GM23248 (cell line): ENCODE results near the gene RAMP3. TPM values are rescaled to one million over a fixed set of nuclear protein-coding genes. Genes with fewer than 3 reads are reported as not detected.

Source experiments
- DNase-seq: peaks from one replicate; pipeline ENCODE4 v3.0.0-alpha.2; 2015
- H2AFZ ChIP-seq: fragments of 200-600 bp; sonication (generic); 2 replicates; pipeline ENCODE4 v1.6.1; 2016; ENCODE audit warnings: antibody characterized with exemption
- H3F3A ChIP-seq: fragments of 200-600 bp; sonication (generic); 2 replicates; pipeline ENCODE4 v1.6.1; 2016; ENCODE audit warnings: mild to moderate bottlenecking, antibody characterized with exemption, mixed run types; ENCODE audit not compliant: insufficient read depth
- H3K27ac ChIP-seq: fragments of 200-600 bp; sonication (generic); 2 replicates; pipeline ENCODE4 v1.5.1; 2016; ENCODE audit warnings: mild to moderate bottlenecking
- H3K27me3 ChIP-seq: fragments of 200-600 bp; sonication (generic); replicated peaks from 2 replicates; pipeline ENCODE4 v1.6.1; 2016; ENCODE audit warnings: mild to moderate bottlenecking; ENCODE audit not compliant: insufficient read depth
- H3K36me3 ChIP-seq: fragments of 200-600 bp; sonication (generic); 2 replicates; pipeline ENCODE4 v1.6.1; 2016; ENCODE audit warnings: low read depth, mild to moderate bottlenecking
- H3K4me1 ChIP-seq: fragments of 200-600 bp; sonication (generic); 2 replicates; pipeline ENCODE4 v1.6.1; 2016; ENCODE audit warnings: mild to moderate bottlenecking; ENCODE audit not compliant: insufficient read depth
- H3K4me2 ChIP-seq: fragments of 200-600 bp; sonication (generic); one replicate; pipeline ENCODE4 v1.6.1; 2016; ENCODE audit warnings: mild to moderate bottlenecking; ENCODE audit not compliant: unreplicated experiment
- H3K4me3 ChIP-seq: fragments of 200-600 bp; sonication (generic); 2 replicates; pipeline ENCODE4 v1.5.1; 2016; ENCODE audit warnings: mild to moderate bottlenecking
- H3K79me2 ChIP-seq: fragments of 200-600 bp; sonication (generic); 2 replicates; pipeline ENCODE4 v1.6.1; 2016; ENCODE audit warnings: mild to moderate bottlenecking; ENCODE audit not compliant: insufficient read depth
- H3K9ac ChIP-seq: fragments of 200-600 bp; sonication (generic); 2 replicates; pipeline ENCODE4 v1.6.1; 2016; ENCODE audit warnings: mild to moderate bottlenecking
- H3K9me2 ChIP-seq: fragments of 200-600 bp; sonication (generic); 2 replicates; pipeline ENCODE4 v1.6.1; 2016; ENCODE audit warnings: mixed run types, mild to moderate bottlenecking, moderate library complexity; ENCODE audit not compliant: insufficient read depth
- H3K9me3 ChIP-seq: fragments of 200-600 bp; sonication (generic); one replicate; pipeline ENCODE4 v1.6.1; 2017; ENCODE audit warnings: low read depth
- H4K20me1 ChIP-seq: fragments of 200-600 bp; sonication (generic); 2 replicates; pipeline ENCODE4 v1.6.0; 2016; ENCODE audit not compliant: insufficient read depth
- EZH2 ChIP-seq: fragments of 200-600 bp; sonication (generic); IDR thresholded peaks from 2 replicates; pipeline ENCODE4 v1.6.1; 2018; ENCODE audit warnings: antibody characterized with exemption, mild to moderate bottlenecking; ENCODE audit not compliant: insufficient read depth, poor library complexity, severe bottlenecking
- EZH2phosphoT487 ChIP-seq: fragments of 200-600 bp; sonication (generic); IDR thresholded peaks from 2 replicates; pipeline ENCODE4 v1.6.1; 2018; ENCODE audit warnings: antibody characterized with exemption, moderate library complexity, mild to moderate bottlenecking, low read depth; ENCODE audit not compliant: insufficient read depth
- WGBS, 2 experiments: methylation state at CpG; one replicate each; pipeline ENCODE4 v1.1.6; 2015 to 2017; ENCODE audit warnings: low lambda C conversion rate in 2 of 2, low coverage in 1 of 2; ENCODE audit errors: missing lambda C conversion rate in 2 of 2; 5-methylcytosine and 5-hydroxymethylcytosine counted together
- in situ Hi-C: fragments of 300-500 bp; cut with MboI; formaldehyde crosslinking; loops from 2 replicates; pipeline ENCODE4 v1.15.0; 2020
- polyA plus RNA-seq: library from polyadenylated mRNA; unstranded; fragments of >200 nt; fragmentation: Nextera tagmentation; extraction: Ambion mirVana; gene quantifications from 2 replicates; pipeline ENCODE4 v1.2.1, GENCODE V29; 2016
- total RNA-seq: library from RNA; depleted of rRNA; stranded (reverse); fragments of >200 nt; shearing (Covaris generic); gene quantifications from 2 replicates; pipeline ENCODE4 v1.2.3, GENCODE V29; 2014

The RAMP3 gene
- total and polyA plus RNA-seq, 2 experiments from 2014 or later = not detected

DNA sequence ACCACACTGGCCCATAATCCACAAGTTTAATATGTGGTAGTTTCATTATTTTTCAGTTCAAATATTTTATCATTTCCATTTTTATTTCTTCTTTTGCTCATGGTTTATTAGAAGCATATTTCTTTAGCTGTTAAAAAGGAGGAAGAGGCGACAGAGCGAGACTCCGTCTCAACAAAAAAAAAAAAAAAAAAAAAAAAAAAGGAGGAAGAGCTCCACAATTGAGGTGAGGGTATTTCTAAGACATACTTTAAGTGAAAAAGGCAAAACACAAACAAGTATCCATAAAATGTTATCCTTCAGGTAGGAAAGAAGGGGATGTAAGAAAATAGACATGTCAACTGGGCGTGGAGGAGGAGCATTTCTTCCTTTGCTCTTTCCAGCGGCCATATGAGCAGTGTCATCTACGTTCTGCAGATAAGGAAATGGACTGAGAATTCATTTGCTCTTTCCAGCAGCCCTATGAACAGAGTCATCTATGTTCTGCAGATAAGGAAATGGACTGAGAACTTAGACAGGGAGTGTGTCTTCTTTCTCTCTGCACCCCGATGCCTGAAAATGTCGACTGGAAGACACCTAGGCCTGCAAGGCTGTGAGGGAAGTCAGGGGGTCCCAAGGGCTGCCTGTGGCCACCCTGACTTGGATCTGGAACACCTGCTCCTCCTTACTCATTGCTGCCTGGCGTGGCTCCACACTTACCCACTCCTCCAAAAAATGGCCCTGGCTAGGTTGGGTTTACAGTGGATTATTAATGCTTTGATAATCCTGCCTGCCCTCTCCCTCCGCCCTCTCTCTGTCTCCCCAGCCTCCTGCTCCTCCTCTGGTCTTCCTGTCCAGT, 18.9 kb upstream of the RAMP3 start:
- in situ Hi-C loops = loop anchor here (25.0 kb wide), 1 partner anchor 276 kb away; no protein-coding TSS in a partner anchor
- H3K4me2 ChIP-seq = no peak overlapping the region
- 56 to 59% methylated on average over 10 of the region's 10 CpGs for WGBS, 2 experiments
- no peaks in the 10 kb centered on the region for H3K36me3 ChIP-seq
- peak; percentile 19 for DNase-seq
- no peaks in the 10 kb centered on the region for H3K9me2 ChIP-seq
- no peaks in the 10 kb centered on the region for H3K79me2 ChIP-seq
- H3F3A ChIP-seq = peaks cover 2% of the 10 kb centered on the region; the same call in 1 of the 2 replicates
- H3K27ac ChIP-seq = no peak overlapping the region
- H3K4me1 ChIP-seq = peaks cover 6% of the 10 kb centered on the region; the same call in 1 of the 2 replicates
- H3K27me3 ChIP-seq = no peaks in the 10 kb centered on the region
- H3K9ac ChIP-seq = no peak overlapping the region
- no peak overlapping the region for H3K4me3 ChIP-seq
- H4K20me1 ChIP-seq = no peaks in the 10 kb centered on the region
- no peak for TF ChIP-seq EZH2
- TF ChIP-seq EZH2phosphoT487 = no peak
- no peak overlapping the region for H2AFZ ChIP-seq
- H3K9me3 ChIP-seq = no peaks in the 10 kb centered on the region

DNA sequence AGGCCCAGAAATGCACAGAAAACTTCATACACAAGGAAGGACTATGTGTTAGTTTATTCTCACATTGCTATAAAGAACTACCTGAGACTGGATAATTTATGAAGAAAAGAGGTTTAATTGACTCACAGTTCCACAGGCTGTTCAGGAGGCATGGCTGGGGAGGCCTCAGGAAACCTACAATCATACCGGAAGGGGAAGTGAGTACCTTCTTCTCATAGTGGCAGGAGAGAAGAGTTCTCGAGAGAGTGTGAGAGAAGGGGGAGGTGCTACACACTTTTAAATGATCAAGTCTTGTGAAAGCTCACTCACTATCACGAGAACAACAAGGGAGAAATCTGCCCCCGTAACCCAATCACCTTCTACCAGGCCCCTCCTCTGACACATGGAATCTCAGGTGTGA, 16.8 kb upstream of the RAMP3 start:
- Histone ChIP-seq H4K20me1 (no peaks in the 10 kb centered on the region), H3K27ac (no peak overlapping the region), H3K9ac (no peak overlapping the region), H3K9me2 (no peaks in the 10 kb centered on the region), H3F3A (peaks cover 7% of the 10 kb centered on the region), H3K4me1 (peaks cover 10% of the 10 kb centered on the region), H3K4me2 (no peak overlapping the region), H3K79me2 (no peaks in the 10 kb centered on the region), H3K4me3 (no peak overlapping the region), H2AFZ (no peak overlapping the region), H3K27me3 (no peaks in the 10 kb centered on the region), H3K36me3 (no peaks in the 10 kb centered on the region), H3K9me3 (no peaks in the 10 kb centered on the region)
- 62 to 71% methylated on average over 4 of the region's 4 CpGs for WGBS, 2 experiments
- TF ChIP-seq EZH2 (no peak), EZH2phosphoT487 (no peak)
- no peak for DNase-seq
- in situ Hi-C loops = loop anchor here (25.0 kb wide), 1 partner anchor 279 kb away; no protein-coding TSS in a partner anchor

DNA sequence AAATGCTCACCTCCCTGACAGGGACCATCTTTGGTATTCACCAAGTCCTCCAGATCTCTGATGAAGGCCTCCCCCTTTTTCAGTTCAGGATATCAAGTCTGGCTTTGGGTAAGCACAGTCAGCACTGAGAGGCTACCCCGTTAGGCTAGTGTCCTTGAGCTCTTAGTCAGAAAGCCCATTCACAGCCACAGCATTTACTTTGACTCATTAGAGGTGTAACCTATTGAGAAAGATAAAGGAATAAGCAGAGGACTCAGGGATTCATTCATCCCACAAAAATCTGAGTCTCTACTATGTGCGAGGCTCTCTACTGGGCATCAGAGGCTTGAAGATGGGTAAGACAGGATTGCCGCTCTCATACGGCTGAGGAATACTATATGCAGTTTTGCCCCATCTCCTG, 14.0 kb upstream of the RAMP3 start:
- Histone ChIP-seq H3K4me2 (no peak overlapping the region), H3K27me3 (peaks cover 5% of the 10 kb centered on the region; the same call in 1 of the 2 replicates), H3K4me3 (no peak overlapping the region), H3K79me2 (no peaks in the 10 kb centered on the region), H3K27ac (no peak overlapping the region), H3K9ac (no peak overlapping the region), H3K4me1 (peaks cover 10% of the 10 kb centered on the region), H3K36me3 (no peaks in the 10 kb centered on the region), H3F3A (peaks cover 7% of the 10 kb centered on the region), H4K20me1 (no peaks in the 10 kb centered on the region), H3K9me3 (no peaks in the 10 kb centered on the region), H3K9me2 (no peaks in the 10 kb centered on the region), H2AFZ (no peak overlapping the region)
- peak; percentile 88 for DNase-seq
- WGBS, 2 experiments = 39 to 41% methylated on average over 4 of the region's 4 CpGs
- TF ChIP-seq EZH2phosphoT487 = no peak
- TF ChIP-seq EZH2 = no peak
- in situ Hi-C loops = loop anchor here (25.0 kb wide), 1 partner anchor 281 kb away; no protein-coding TSS in a partner anchor

DNA sequence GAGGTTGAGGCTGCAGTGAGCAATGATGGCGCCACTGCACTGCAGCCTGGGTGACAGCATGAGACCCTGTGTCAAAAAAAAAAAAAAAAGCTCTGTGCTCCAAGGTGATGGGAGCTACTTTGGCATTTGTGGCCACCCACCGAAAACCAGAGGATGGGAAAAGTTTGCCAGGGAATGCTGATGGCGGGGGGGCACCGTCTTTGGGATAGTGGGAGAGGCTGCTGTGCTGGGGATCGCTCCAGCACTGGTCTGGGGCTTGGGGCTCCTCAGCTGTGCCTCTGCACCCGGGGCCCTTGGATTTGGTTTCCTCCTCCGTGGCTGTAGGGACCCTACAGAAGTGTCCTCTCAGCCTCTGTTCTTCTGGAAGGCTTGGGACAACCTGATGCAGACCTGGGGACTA, 11.7 kb upstream of the RAMP3 start:
- 52 to 56% methylated on average over 7 of the region's 7 CpGs for WGBS, 2 experiments
- Histone ChIP-seq H3F3A (peaks cover 7% of the 10 kb centered on the region), H3K9me2 (no peaks in the 10 kb centered on the region), H4K20me1 (no peaks in the 10 kb centered on the region), H3K9ac (no peak overlapping the region), H3K4me1 (peaks cover 10% of the 10 kb centered on the region), H3K27me3 (peaks cover 18% of the 10 kb centered on the region; the same call in 1 of the 2 replicates), H3K27ac (no peak overlapping the region), H3K36me3 (no peaks in the 10 kb centered on the region), H3K9me3 (no peaks in the 10 kb centered on the region), H3K79me2 (no peaks in the 10 kb centered on the region), H3K4me2 (no peak overlapping the region), H2AFZ (no peak overlapping the region), H3K4me3 (no peak overlapping the region)
- in situ Hi-C loops = loop anchor here (25.0 kb wide), 1 partner anchor 284 kb away; no protein-coding TSS in a partner anchor
- TF ChIP-seq EZH2 (no peak), EZH2phosphoT487 (no peak)
- no peak for DNase-seq
